GM12864 (cell line): ENCODE measurements around the gene SMIM41.
A peak's percentile ranks its signal among the peaks of the same experiment; 100 is the strongest.

Experiments
- DNase-seq: peaks from one replicate; pipeline ENCODE4 v3.0.0-alpha.2; 2011; ENCODE audit warnings: low read depth
- H3K4me3 ChIP-seq: 2 replicates; pipeline ENCODE4 v1.5.1; 2011; ENCODE audit warnings: mild to moderate bottlenecking, low read depth, low read length, control low read depth
- TF ChIP-seq, protein P1 (sequence below): IDR thresholded peaks from 2 replicates; pipeline ENCODE4 v1.5.1; 2011; ENCODE audit warnings: low read depth, mild to moderate bottlenecking, moderate library complexity, low read length, control low read depth, inconsistent platforms; ENCODE audit errors: missing control alignments

SMIM41 gene

GRCh38 chr12:52149182-52149641, 69.7 kb downstream of the SMIM41 start:
- DNase-seq: no peak
- TF ChIP-seq, protein P1, sequence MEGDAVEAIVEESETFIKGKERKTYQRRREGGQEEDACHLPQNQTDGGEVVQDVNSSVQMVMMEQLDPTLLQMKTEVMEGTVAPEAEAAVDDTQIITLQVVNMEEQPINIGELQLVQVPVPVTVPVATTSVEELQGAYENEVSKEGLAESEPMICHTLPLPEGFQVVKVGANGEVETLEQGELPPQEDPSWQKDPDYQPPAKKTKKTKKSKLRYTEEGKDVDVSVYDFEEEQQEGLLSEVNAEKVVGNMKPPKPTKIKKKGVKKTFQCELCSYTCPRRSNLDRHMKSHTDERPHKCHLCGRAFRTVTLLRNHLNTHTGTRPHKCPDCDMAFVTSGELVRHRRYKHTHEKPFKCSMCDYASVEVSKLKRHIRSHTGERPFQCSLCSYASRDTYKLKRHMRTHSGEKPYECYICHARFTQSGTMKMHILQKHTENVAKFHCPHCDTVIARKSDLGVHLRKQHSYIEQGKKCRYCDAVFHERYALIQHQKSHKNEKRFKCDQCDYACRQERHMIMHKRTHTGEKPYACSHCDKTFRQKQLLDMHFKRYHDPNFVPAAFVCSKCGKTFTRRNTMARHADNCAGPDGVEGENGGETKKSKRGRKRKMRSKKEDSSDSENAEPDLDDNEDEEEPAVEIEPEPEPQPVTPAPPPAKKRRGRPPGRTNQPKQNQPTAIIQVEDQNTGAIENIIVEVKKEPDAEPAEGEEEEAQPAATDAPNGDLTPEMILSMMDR: no peak
- H3K4me3 ChIP-seq: no peak overlapping the region

- H3K4me3 ChIP-seq: no peak overlapping the region
- DNase-seq: no peak
- TF ChIP-seq, protein P1: no peak
These were observed 70.2 kb downstream of the SMIM41 start for GRCh38 chr12:52149651-52150241.

DNA sequence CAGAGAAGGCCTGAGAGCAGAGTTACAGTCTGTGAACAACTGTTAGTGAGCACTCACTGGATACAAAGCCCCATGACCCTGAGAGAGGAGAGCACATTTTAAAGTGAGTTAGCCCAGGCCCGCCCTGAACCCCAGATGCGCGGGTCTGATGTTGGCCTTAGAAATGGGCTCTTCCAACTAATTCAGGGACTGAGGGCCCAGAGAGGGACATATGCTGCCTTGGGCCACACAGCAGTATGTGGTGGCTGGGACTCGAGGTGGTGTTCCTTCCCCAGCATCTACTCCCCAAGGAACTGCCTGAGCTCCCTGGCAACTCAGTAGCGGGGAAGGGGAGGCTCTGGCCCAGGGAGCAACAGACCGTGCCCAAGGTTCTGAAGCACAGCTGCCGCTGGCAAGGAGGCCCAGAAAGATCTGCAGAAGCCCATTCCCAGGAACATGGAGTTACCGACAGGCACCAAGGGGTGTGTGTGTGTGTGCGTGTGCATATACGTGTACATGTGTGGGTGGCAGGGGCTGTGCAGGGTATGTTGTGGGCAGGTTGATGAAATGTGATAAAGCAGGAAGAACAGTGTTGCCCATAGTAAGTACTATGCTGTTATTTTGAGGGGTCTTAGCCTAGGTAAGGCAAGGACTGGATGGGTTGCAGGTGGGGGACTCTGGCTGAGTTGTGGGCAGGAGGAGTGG, 71.8 kb downstream of the SMIM41 start:
- no peak overlapping the region for H3K4me3 ChIP-seq
- TF ChIP-seq, protein P1: no peak
- DNase-seq: no peak

GRCh38 chr12:52151837-52152783, 72.6 kb downstream of the SMIM41 start:
- TF ChIP-seq, protein P1: peak; percentile 82
- DNase-seq: no peak
- H3K4me3 ChIP-seq: no peak overlapping the region

DNA sequence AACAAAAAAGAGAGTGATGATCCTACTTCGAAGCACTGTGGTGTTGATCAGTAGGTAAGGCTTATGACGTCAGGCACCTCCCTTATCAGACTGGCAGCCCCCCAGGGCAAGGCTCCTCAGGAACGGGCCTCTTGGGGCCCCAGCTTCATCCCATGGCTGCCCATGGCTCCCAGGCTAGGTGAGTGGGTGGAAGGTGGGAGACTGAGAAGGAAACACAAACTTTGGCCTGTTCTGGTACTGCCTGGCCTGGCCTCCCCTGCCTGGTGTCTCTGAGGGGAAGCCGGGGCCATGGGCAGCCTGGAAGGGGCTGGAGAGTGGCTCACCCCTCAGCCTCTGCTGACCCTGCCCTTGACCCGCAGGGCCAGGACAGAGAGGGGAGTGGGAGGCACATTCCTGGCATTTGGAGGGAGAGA, 73.4 kb downstream of the SMIM41 start:
- TF ChIP-seq, protein P1: no peak
- DNase-seq: no peak
- H3K4me3 ChIP-seq: no peak overlapping the region

DNA sequence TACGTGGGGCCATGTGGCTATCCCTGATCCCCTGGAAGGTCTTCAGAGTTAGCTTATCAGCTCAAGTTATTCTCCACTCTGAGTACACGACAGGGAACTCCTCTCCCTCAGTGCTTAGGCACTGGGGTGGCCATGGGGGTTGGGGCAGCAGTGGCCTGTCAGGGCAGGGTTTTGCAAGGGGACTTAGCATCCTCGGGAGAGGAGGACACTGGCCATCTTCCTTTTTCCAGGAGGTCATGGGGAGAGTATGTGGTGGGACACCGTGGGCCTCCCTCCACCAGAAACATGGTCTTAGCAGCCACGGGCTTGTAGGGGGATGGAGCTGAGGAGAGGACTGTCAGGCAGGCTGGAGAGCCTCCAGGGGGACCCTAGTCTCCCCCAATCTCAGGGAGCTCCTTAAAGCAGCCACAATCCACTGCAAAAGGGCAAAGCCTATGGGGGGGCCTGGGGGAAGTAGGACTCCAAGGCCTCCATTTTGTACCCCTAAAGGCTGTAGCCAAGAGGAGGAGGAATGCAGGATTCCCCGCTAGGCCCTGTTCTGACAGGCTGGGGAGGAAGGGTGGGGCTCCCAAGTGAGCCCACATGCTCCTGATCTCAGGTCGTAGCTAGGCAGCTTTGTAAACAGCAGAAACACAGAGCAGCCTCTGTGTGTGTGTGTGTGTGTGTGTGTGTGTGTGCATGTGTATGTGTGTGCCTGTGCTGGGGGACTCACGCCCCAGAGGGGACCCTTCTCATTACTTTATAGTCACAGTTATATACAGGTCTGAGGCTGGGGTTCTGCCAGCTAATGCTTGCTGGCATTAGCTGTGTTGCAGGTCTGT, 75.8 kb downstream of the SMIM41 start:
- TF ChIP-seq, protein P1: no peak
- no peak overlapping the region for H3K4me3 ChIP-seq
- no peak for DNase-seq
